HEK293T (cell line): ENCODE measurements around the gene DCXR.

Experiments
- BHLHE40 ChIP-seq: fragments of 450-650 bp; IDR thresholded peaks from 2 replicates; pipeline ENCODE4 v1.6.1; 2016; ENCODE audit warnings: mild to moderate bottlenecking, moderate library complexity, borderline replicate concordance
- FOXM1 ChIP-seq: fragments of 450-650 bp; IDR thresholded peaks from 2 replicates; pipeline ENCODE4 v1.6.1; 2017; ENCODE audit warnings: mild to moderate bottlenecking, borderline replicate concordance
- NFRKB ChIP-seq: fragments of 450-650 bp; IDR thresholded peaks from 2 replicates; pipeline ENCODE4 v1.6.1; 2016; ENCODE audit warnings: mild to moderate bottlenecking, moderate library complexity
- SP1 ChIP-seq: fragments of 450-650 bp; IDR thresholded peaks from 2 replicates; pipeline ENCODE4 v1.6.1; 2017

DNA sequence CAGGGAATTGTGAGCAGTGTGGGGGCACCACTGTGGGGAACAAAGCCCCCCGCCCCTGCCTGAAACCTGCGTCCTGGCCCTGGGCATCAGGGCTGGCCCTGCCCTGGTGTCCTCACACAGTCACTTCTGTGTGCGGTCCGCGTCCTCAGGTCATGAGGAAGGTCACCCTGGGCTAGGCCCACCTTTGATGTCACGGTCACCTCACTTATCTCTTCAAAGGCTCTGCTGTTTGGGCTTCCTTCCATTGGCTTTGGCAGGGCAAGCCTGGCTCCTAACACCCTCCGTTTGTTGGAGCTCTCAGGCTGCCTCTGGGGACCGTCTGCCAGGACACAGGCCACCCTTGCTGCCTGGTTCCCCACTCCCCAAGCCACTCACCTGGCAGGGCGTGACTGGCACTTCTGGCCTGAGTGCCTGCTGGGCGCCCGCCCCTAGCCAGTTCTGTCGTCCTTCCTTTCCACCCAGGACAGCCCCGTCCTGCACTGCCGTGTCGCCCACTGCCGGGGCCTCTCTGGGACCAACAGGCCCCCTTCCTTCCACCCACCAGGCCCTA lies 23.6 kb downstream of the DCXR start:
- TF ChIP-seq SP1 (no peak), NFRKB (no peak), BHLHE40 (no peak), FOXM1 (no peak)
